Activated CD8-positive, alpha-beta memory T cell treated with anti-CD3 and anti-CD28 coated beads for 4 hours (primary cell): ENCODE results near the gene DCUN1D4.
A peak's percentile ranks its signal among the peaks of the same experiment; 100 is the strongest.
"Not testable (repeated sequence)": the region's sequence is repeated elsewhere in the genome, so short reads cannot be mapped to it uniquely, and the experiment has no call there.

Experiments
- DNase-seq, 2 donors: peaks; one replicate each; pipeline ENCODE4 v3.0.0-alpha.2; 2020; ENCODE audit warnings: low read depth in 2 of 2

Gene DCUN1D4

DNA sequence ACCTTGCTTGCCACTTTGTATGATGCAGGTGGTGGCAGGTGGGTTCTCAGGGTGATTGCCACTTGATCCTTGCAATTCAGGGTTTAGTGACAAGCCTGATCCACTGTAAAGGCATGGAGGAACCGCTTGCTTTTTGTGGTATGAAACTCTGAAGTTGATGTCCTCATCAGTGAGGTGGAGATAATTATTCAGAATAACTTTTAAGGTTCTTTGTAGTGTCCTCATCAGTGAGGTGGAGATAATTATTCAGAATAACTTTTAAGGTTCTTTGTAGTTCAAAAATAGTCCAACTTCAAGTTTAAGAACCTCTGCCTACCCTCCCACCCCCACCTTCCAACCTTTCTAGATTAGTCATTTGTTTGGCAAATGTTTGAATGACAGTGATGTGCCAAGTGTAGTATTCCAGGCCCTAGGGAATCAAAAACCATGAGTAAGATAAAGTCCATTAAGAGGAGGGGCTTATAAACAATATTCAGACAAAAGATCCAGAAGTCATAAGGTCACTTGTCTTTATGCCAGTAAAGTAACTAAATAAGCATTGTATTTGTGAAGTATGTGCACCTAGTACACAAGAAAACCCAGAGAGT, 51.2 kb downstream of the DCUN1D4 start:
- DNase-seq: no peak

DNA sequence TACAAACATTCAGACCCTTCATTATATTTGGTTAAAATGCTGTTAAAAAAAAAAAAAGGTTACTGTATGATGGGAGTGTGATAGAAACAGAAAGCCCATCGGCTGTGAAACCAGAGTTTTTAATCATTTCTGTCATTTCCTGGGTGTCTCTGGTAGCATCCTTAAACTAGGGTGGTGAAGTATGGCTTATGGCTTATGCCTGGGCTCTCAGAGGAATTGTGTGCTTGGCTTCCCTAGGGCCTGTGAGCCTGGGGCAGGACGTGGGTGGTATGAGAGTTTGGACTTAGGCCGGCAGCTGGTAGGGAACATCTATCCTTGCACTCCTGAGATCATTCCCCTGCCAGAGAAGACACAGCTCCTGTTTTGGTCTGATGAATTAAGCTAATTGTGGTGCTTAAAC, 52.2 kb downstream of the DCUN1D4 start:
- DNase-seq: no peak

DNA sequence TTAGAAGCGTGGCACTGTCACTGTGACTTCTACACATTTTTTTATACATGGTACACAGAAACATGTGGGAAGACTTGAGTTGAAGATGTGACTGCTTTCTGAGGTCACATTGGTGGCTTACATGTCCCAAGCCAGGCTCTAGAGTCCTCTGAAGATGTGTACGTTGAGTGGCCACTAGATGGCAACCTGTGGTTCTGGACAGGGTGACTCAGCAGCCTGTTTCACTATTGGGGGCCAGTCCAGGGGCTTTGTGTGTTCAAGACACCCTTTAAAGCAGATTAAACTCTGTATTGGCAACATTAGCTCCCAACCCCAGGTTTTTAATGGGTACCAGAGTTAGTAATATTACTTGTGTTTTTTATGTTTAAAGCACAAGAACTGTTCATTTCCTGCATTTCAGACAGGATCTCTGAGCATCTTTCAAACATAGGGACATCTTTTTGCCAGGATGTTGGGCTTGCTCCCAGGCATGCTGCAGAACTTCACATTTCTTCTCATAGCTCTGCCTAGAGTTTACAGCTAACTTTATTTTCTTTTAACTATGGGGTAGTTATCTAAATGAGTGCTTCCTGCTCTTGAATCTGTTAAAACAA, 53.0 kb downstream of the DCUN1D4 start:
- peak; percentile 14 to 18 for DNase-seq

DNA sequence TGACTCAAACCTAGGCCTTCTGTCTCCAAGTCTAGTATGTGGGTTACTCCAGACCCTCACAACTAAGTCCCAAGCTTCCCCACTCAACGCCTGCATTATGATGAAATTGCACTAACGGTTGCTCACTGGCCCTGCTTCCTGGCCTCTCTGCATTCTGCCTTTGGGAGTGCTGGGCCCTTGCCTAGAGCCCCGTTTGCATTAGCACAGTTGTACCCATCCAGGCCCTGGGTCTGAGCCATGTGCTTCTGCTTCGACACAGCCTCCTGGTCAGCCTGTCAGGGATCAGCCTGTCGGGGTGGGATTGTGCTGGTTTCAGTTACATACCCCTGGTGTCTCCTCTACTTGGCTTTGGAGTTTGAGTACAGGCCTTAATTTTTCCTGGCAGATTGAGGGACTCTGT, 58.4 kb downstream of the DCUN1D4 start:
- no peak for DNase-seq

DNA sequence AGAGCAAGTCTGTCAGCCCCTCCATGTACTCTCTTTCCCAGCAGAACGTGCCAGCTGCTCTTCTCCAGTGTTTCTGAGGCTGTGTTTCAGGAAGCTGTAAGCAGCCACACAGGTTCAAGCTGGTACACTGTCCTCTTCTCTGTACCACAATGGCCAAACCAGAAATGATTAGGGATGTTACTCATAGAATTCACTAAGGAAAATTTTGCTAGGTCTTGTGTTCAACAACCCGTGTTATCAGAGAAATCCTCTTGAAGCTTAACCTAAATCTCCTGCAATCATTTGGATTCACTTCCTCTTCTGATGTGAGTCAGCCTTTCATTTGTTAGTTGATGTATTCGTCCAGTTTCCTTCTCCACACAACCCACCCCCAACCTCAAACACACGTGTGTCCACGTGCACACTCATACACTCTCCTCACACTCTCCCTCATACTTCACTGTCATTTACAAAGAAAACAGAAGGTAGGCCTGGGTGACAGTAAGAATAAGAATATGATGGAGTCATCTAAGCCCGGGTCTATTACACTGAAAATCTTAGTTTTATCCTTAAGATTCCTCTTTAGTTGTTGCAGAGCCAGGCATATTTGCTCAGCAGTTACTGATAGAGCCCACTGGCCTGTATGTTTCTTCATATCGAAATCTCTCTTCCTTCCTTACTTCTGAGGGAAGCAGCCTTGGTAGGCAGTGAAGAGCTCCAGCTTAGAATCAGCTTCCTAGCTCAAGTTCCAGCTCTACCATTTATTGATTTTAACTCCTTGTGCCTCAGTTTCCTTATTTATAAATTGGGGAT, 63.4 kb downstream of the DCUN1D4 start:
- DNase-seq: no peak

DNA sequence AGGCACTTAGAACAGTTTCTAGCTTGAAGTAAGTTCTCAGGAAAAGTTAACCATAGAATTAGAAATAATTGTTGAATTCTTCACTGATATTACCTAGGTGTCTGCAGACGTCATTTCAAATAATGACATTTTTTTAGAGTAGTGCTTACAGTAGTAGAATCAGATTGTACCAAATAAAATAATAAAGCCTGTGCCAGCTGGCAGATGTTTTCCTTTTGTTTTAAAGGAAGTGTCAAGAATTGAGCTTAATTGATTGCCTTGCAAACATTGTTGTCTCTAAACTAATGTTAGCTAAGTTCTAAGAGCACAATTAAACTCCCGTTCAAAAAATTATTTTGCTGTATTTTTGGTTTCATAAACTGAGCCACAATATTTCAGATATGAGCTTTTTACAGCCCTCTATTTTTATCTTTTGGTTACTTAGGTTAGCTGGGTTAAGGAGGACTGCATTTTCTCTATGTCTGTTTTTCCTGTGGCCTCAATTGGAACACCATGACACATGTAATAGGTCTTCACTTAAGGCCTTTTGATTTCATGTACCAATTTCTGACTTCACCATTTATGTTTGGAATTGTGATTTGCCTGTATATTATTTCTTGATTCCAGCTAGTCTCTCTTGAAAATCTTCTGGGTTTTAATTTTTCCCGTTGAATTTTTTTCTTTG, 64.2 kb downstream of the DCUN1D4 start:
- no peak for DNase-seq

DNA sequence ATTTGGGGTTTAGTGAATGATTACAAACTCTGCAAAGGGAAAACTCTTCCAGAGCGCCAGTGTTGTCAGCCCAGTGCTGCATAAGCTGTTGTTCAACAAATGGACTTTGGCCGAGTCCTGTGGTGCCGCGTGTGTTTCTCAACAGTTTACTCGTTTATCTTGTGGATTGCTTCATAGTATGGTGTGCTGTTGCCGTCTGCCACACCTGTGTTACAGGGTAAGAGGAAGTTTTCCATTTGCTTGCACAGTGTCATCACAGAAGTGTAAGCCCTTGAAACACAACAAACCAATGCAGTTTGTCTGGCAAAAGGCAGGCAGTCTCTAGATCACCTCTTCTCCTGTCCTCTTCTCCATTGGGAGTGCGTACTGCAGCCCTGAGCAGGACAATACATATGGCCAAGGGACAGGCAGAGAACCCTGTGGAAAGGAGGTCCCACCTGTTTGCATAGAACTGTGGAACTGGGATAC, 66.3 kb downstream of the DCUN1D4 start:
- no peak for DNase-seq

DNA sequence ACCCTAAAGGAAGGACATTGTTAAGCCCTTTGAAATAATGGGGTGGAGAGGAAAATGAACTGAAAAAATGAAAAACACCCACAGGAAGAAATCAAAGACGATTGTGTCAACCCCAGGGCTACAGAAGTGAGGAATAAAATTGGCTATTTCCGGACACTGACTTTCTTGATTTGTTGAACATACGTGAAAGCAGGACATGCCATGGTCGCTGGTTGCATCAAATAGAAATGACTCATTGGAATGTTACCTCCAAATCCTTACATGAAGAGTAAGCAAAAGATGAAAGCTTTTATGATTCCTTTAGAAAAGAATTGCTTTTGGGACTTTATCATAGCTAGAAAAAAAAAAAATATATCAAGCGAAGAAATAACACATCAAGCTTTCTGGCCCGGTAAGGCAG, 75.3 kb downstream of the DCUN1D4 start:
- no peak for DNase-seq

DNA sequence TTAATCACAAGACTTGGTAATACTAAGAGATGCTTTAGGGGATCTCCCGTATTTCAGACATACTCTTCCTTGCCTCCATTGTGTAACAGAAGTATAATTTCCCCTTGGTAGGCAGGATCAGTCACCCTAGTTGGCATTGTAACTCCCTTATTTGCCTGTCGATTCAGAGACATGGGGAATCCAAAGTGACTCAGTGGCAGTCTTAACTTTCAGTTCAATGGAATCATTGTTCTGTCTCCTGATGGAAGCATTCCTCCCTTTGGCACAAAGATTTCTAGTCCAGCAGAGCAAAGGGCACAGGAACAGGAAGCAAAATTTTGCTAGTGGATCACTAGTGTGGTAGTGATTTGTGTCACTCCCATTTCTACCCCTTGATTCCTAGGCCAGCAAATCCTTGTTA, 80.4 kb downstream of the DCUN1D4 start:
- DNase-seq: no peak

DNA sequence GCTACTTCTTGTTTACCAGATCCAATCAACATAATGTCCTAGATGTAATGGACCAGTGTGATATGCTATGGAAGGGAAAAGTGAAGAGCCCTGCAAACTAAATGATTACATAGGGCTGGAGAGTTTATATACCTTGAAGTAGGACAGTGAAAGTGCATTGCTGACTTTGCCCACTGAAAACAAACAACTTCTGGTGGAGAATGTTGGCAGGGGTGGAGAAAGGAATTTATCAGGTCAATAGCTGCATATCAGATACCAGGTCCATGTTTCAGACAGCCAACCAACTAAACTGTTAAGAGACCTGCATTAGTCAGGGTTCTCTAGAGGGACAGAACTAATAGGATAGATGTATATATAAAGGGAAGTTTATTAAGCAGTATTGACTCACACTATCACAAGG, 82.4 kb downstream of the DCUN1D4 start:
- DNase-seq: no peak

DNA sequence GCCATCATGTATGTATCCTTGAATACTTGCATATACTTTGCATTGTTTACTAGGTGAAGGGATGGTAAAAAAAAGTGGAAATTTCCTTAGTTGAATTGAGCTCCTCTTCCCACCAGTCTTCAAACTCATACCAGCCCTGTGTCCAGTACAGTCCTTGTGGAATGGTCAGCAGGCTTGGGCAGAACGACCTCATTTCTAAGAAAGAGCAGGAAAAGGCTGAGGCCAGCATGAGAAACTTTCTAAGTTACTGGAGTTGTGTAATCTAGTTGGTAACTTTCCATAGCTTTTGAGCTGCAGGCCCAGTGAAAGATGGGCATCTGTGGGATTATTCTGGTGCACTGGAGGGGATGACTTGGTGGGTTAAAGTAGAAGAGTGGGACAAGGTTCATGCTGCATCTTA, 87.6 kb downstream of the DCUN1D4 start:
- no peak for DNase-seq

DNA sequence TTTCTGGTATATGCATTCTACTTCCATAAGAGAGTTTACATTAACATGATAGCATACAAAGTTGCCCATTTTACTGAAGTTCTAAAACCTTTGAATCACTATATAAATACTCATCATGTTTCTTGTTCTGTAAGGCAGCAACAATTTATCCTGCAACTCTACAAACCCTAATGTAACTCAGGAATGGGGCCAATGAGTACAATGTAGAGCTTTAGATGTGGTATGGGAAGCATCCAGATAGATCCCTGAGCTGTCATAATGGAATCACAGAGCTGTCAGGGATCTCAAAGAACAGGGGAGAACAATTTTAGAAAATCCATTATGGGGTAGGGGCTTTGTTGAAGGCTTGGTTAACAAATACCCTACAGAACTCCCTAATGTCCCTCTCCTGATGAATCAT, 88.5 kb downstream of the DCUN1D4 start:
- DNase-seq: no peak

DNA sequence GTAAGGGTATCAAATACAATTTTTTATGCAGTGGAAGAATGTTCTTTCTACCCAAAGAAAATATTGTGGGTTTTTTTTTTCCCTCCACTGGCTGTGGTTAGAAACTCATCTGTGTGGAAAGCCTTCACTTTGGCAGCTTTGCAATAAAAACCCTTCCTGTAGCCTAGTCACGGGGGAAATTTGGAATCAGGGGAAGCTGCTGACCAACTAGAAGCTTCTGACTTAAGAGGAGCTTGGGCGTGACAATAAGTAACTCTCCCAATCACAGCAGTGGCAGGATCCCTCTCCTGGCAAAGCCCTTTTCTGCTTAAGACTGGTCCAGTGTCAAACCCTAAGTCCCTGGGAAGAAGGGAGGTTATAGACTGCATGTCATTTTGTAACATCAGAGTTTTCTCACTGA, 89.3 kb downstream of the DCUN1D4 start:
- DNase-seq: no peak

DNA sequence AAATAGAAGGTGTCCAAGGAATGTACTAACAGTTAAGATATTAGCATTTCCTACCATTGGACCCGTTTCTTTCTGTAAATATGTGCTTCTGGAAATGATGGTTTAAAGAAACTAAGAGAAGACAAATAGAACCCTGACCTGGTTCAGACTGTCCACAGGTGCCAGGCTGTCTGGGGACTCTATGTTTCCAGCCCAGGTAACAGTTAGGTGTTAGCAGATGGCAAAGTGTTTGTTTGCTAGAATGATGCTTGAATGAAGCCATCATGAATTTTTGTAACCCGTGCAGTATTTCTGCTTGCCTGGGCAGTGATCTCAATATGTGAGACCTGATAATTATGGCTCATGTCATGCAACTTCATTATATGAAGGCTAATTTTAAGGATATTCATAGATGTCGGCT, 89.7 kb downstream of the DCUN1D4 start:
- DNase-seq: no peak

DNA sequence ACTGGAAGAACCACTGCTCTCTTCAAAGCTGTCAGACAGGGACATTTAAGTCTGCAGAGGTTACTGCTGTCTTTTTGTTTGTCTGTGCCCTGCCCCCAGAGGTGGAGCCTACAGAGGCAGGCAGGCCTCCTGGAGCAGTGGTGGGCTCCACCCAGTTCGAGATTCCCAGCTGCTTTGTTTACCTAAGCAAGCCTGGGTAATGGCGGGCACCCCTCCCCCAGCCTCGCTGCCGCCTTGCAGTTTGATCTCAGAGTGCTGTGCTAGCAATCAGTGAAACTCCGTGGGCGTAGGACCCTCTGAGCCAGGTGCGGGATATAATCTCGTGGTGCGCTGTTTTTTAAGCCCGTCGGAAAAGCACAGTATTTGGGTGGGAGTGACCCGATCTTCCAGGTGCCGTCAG, 97.5 kb downstream of the DCUN1D4 start:
- DNase-seq: not testable (repeated sequence)

DNA sequence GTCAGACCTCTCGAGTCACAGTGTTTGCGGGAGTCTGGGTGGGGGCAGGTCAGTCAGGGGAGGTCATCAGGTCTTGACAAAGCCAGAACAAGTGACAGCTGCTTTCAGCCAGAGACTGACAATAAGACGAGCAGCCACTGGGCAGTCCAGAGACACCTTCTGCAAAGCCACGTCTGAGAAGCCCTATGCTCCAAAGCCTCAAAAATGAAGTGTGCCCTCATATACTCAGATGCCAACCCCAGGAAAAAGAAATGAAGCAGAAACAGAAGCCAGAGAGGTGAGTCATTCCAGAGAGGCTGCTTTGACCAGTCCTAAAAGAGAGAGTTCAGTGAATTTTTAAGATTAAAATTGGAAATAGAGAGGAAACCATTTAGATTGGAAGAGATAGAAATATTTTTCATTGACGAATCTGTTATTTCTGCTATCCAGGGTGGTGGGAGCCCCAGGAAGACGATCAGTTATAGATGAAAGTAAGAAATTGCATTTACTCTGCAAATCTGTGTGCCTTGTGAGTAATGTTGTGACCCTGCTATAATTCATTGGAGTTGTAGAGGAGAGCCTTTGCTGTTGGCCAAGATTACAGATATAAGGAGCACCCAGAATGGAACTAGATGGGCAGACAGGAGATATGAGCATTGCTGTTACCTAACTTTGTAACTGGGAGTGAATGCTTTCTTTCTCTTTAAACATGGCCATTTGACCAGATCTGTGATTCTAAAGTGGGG, 99.3 kb downstream of the DCUN1D4 start:
- no peak for DNase-seq

DNA sequence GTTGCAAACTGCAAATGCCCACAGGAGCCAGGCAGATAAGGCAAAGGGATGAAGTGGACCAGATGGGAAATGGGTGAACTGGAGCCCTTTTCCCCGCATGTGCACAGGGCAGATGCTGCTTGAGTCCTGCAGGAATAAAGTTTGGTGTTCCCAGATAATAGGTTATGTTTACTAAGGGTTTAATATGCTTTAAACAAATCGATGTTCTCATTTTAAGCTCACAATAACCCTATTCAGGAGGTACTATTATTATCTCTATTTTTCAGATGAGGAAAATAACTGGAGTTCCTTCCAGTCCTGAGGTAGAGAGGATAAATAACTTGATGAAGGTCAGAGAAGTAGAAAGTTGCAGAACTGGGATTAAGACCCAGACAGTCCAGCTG, 99.9 kb downstream of the DCUN1D4 start:
- DNase-seq: no peak

DNA sequence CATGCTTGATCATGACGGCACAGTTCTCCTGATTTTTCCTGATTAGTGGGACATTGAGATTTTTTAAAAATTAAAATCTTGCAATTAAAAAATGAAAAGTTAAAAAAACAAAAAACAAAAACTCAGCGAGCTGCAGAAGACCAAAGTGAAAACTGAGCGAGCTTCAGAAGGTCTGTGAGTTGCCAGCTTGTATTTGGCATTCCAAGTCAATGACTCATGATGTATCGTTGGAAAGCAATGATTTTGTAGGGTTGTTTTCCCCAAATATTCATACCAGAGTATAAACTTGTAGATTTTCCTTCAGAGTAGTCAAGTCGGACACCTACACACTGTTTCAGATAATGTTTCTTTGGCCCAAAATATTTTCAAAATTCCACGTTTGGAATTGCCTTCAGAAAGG, 100.3 kb downstream of the DCUN1D4 start:
- no peak for DNase-seq

DNA sequence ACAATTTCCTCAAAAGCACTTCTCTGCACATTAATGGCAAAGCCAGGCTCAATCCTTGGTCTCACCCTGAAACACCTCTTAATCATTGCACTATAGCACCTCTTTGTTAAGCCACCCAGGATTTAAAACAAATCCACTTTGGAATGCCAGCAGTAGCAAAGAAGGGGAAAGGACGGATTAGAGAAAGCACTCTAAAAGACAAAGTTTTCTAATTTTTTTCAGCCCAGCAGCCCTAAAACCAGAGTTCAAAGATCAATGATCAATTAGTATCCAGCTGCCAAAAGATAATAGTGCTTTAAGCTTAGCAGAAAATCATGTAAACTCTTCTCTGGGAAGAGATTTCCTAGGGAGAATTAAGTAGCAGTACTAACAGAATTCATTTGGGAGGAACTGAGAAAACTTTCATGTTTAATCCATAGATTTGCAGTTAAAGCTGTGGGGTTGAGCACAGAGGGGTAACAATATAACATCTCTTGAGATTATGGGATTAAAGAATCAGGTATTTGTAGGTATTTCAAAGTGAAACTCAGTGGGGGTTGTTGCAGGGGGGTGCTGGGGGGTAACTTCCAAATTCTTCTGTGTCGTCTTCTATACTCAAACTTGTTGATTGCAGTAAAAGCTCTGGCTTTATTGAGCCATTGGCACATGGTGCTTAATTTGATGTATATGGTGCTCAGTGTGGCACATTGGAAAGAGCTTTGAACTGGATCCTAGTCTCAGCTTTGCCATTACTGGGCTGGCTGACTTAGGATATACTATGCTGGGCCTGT, 115.4 kb downstream of the DCUN1D4 start:
- DNase-seq: no peak

DNA sequence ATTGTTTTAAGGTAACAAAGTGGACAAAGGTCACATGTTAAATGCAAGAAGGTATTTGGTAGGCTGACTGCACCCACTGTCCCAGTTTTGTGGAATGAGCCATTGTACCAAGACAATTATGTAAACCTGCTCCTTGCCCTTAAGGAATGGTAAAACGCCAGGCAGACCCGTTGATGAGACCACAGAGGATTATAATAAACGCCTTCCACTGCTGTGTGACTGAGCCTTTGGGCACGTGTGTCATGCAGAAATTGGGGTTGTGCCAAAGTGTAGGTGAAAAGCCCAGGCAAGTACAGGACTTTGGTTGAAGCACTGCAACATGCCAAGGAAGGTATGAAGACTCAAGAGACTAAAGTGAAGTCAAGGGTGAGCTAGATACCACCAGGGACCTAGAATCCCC, 117.5 kb downstream of the DCUN1D4 start:
- DNase-seq: no peak

DNA sequence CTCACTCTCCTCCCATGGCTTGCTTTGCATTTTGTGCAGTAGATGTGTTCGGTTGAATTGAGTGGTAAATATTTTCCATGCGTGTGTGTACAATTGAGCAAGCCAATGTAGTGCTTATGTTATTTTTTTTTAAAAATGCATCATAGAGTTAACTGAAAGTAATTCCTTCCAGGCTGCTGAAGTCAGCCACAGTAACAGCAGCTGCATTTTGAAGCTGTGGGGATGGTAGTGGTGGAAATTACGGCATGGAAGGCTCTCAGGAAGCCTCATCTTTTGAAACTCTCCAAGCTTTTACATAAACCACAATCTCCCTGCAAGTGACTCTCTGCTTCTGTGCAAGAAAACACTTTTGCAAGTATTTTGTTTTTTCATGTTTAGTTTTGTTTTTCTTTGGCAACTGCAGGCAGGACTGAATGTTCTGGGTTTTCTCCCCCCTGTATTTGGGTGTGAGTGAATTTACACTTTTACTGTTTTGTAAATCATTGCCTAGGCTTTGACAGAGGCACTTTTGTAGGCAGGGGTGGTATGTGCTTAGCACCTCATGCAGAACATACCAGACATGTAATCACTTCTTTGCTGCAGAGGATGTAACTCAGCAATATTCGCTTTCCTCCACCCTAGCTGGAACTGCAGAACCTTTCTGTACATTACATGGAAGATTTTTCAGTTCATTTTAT, 121.0 kb downstream of the DCUN1D4 start:
- DNase-seq: no peak
